H1 (cell line): ENCODE results near the gene KRTAP9-1. TPM values are rescaled to one million over a fixed set of nuclear protein-coding genes. Genes with fewer than 3 reads are reported as not detected.

Experiments used
- CTCF ChIA-PET: fragments of 300-600 bp; sonication (Branson Sonifier 250); formaldehyde crosslinking; loops from one replicate; lab custom pipeline; 2021; ENCODE audit not compliant: partially characterized antibody; lab: Charles Lee
- POLR2A ChIA-PET: fragments of 300-600 bp; sonication (Branson Sonifier 250); formaldehyde crosslinking; loops from one replicate; lab custom pipeline; 2021; ENCODE audit warnings: inconsistent platforms; ENCODE audit not compliant: partially characterized antibody; lab: Charles Lee
- DNase-seq, 2 experiments: peaks; one replicate each; pipeline versions ENCODE4 v3.0.0 to v3.0.0-alpha.2; 2010 to 2022; ENCODE audit warnings: low spot score in 2 of 2, low read depth in 1 of 2, mixed read lengths in 1 of 2
- FAIRE-seq: peaks from 2 replicates; lab custom pipeline; 2011; peaks lifted over from hg19 to GRCh38; lab: Jason Lieb, UNC
- H2AFZ ChIP-seq: 2 replicates; pipeline ENCODE4 v1.8.1; 2012; ENCODE audit warnings: low read length, inconsistent platforms
- H2AK5ac ChIP-seq: 2 replicates; pipeline ENCODE4 v1.6.1; 2013; ENCODE audit warnings: low read depth, low read length
- H2BK120ac ChIP-seq: replicated peaks from 2 replicates; pipeline ENCODE3; 2013; ENCODE audit warnings: low read depth, low read length, inconsistent platforms
- H2BK12ac ChIP-seq: 2 replicates; pipeline ENCODE4 v1.6.1; 2013; ENCODE audit warnings: low read depth, low read length
- H2BK15ac ChIP-seq: 2 replicates; pipeline ENCODE4 v1.6.1; 2013; ENCODE audit warnings: low read length
- H2BK20ac ChIP-seq: 2 replicates; pipeline ENCODE4 v1.6.1; 2013; ENCODE audit warnings: low read length
- H2BK5ac ChIP-seq: 2 replicates; pipeline ENCODE4 v1.6.1; 2013; ENCODE audit warnings: low read depth, low read length
- H3K14ac ChIP-seq: 2 replicates; pipeline ENCODE4 v1.6.1; 2013; ENCODE audit warnings: inconsistent platforms; ENCODE audit not compliant: insufficient read length
- H3K18ac ChIP-seq: 2 replicates; pipeline ENCODE4 v1.6.1; 2013; ENCODE audit warnings: low read length; ENCODE audit errors: extremely low read depth
- H3K23ac ChIP-seq: 2 replicates; pipeline ENCODE4 v1.6.1; 2013; ENCODE audit warnings: inconsistent platforms; ENCODE audit not compliant: insufficient read length
- H3K23me2 ChIP-seq: 2 replicates; pipeline ENCODE4 v1.6.1; 2013; ENCODE audit warnings: low read depth, low read length
- H3K27ac ChIP-seq: 2 replicates; pipeline ENCODE4 v1.6.1; 2011; ENCODE audit warnings: low read depth, low read length, inconsistent platforms
- H3K27me3 ChIP-seq, 4 experiments: replicated peaks in 1 of 4; 1 replicate in 1 of 4; 2 replicates in 3 of 4; pipeline versions ENCODE4 v1.6.1 to v1.8.1; 2011 to 2013; ENCODE audit warnings: low read length in 3 of 4, mild to moderate bottlenecking in 3 of 4, inconsistent platforms in 2 of 4, mixed read lengths in 2 of 4, moderate library complexity in 1 of 4; ENCODE audit not compliant: control insufficient read depth in 3 of 4, insufficient read depth in 3 of 4; ENCODE audit errors: extremely low read depth in 1 of 4
- H3K36me3 ChIP-seq, 4 experiments: 2 replicates each; pipeline versions ENCODE4 v1.6.1 to v1.8.1; 2011 to 2013; ENCODE audit warnings: mild to moderate bottlenecking in 4 of 4, low read length in 3 of 4, moderate library complexity in 2 of 4, control low read depth in 1 of 4, inconsistent platforms in 1 of 4; ENCODE audit not compliant: insufficient read depth in 4 of 4, control insufficient read depth in 2 of 4
- H3K4ac ChIP-seq: replicated peaks from 2 replicates; pipeline ENCODE3; 2013; ENCODE audit warnings: low read length, low read depth, mixed read lengths, inconsistent platforms; ENCODE audit not compliant: insufficient read length
- H3K4me1 ChIP-seq, 4 experiments: replicated peaks in 1 of 4; 1 replicate in 1 of 4; 2 replicates in 3 of 4; pipeline versions ENCODE4 v1.6.1 to v1.8.1; 2011 to 2013; ENCODE audit warnings: low read length in 3 of 4, inconsistent platforms in 2 of 4, mixed read lengths in 1 of 4; ENCODE audit not compliant: insufficient read depth in 4 of 4, control insufficient read depth in 3 of 4
- H3K4me2 ChIP-seq, 2 experiments: 2 replicates each; pipeline versions ENCODE4 v1.6.1 to v1.8.1; 2011 to 2013; ENCODE audit warnings: low read depth in 2 of 2, low read length in 2 of 2, control low read depth in 1 of 2, inconsistent platforms in 1 of 2, mild to moderate bottlenecking in 1 of 2; ENCODE audit not compliant: insufficient read depth in 1 of 2
- H3K4me3 ChIP-seq, 4 experiments: fragments of 200-600, 300-600 bp in 1 of 4; sonication (generic), shearing (Covaris generic), sonication (Bioruptor Twin) in 1 of 4; 2 replicates each; pipeline versions ENCODE4 v1.5.1 to v1.8.1; 2011 to 2016; ENCODE audit warnings: low read length in 4 of 4, low read depth in 3 of 4, control low read depth in 2 of 4, inconsistent platforms in 2 of 4, mild to moderate bottlenecking in 2 of 4, mixed read lengths in 1 of 4, moderate library complexity in 1 of 4; ENCODE audit not compliant: insufficient read depth in 2 of 4; ENCODE audit errors: extremely low read depth in 1 of 4
- H3K56ac ChIP-seq: replicated peaks from 2 replicates; pipeline ENCODE3; 2013; ENCODE audit warnings: low read depth, mild to moderate bottlenecking, mixed read lengths, low read length, inconsistent platforms; ENCODE audit not compliant: insufficient read length
- H3K79me1 ChIP-seq: 2 replicates; pipeline ENCODE4 v1.6.1; 2013; ENCODE audit warnings: low read depth, low read length, control low read depth
- H3K79me2 ChIP-seq, 2 experiments: 2 replicates each; pipeline versions ENCODE4 v1.6.1 to v1.8.1; 2012 to 2013; ENCODE audit warnings: low read length in 2 of 2, mild to moderate bottlenecking in 2 of 2, inconsistent platforms in 1 of 2; ENCODE audit not compliant: insufficient read depth in 2 of 2, control insufficient read depth in 1 of 2
- H3K9ac ChIP-seq, 4 experiments: replicated peaks in 1 of 4; 1 replicate in 1 of 4; 2 replicates in 3 of 4; pipeline versions ENCODE4 v1.6.1 to v1.8.1; 2011 to 2013; ENCODE audit warnings: low read depth in 3 of 4, low read length in 3 of 4, control low read depth in 2 of 4, mild to moderate bottlenecking in 2 of 4, moderate library complexity in 2 of 4, inconsistent platforms in 1 of 4; ENCODE audit errors: extremely low read depth in 1 of 4
- H3K9me3 ChIP-seq, 2 experiments: 2 replicates each; pipeline versions ENCODE4 v1.6.1 to v1.8.1; 2012 to 2013; ENCODE audit warnings: mild to moderate bottlenecking in 2 of 2, moderate library complexity in 2 of 2, control low read depth in 1 of 2, inconsistent platforms in 1 of 2, low read depth in 1 of 2, low read length in 1 of 2, mixed read lengths in 1 of 2; ENCODE audit not compliant: insufficient read depth in 2 of 2
- H4K20me1 ChIP-seq, 2 experiments: replicated peaks in 1 of 2; 2 replicates each; pipeline versions ENCODE3 to v1.8.1; 2011 to 2013; ENCODE audit warnings: inconsistent platforms in 2 of 2, low read length in 2 of 2, mild to moderate bottlenecking in 1 of 2; ENCODE audit not compliant: insufficient read depth in 2 of 2, control insufficient read depth in 1 of 2
- H4K5ac ChIP-seq: 2 replicates; pipeline ENCODE4 v1.6.1; 2013; ENCODE audit warnings: low read length, low read depth, mixed read lengths, inconsistent platforms; ENCODE audit not compliant: insufficient read length
- H4K8ac ChIP-seq: 2 replicates; pipeline ENCODE4 v1.8.0; 2013; ENCODE audit warnings: mild to moderate bottlenecking, moderate library complexity, low read length, inconsistent platforms; ENCODE audit not compliant: insufficient read depth; ENCODE audit errors: extremely low read depth
- H4K91ac ChIP-seq: replicated peaks from 2 replicates; pipeline ENCODE3; 2013; ENCODE audit warnings: low read length, mixed read lengths, inconsistent platforms; ENCODE audit not compliant: insufficient read length
- CBX8 ChIP-seq: fragments of 300-800, 300-1000 bp; sonication (generic); IDR thresholded peaks from 2 replicates; pipeline ENCODE4 v1.7.1; 2016; ENCODE audit warnings: low read depth, low read length, borderline replicate concordance
- CEBPB ChIP-seq: IDR thresholded peaks from 2 replicates; pipeline ENCODE4 v1.6.1; 2012; ENCODE audit warnings: low read depth, low read length
- CHD1 ChIP-seq: IDR thresholded peaks from 2 replicates; pipeline ENCODE4 v1.6.1; 2012; ENCODE audit warnings: low read depth, low read length, improper control_type of control experiment
- EGR1 ChIP-seq: IDR thresholded peaks from 2 replicates; pipeline ENCODE4 v1.6.1; 2011; ENCODE audit warnings: low read depth, low read length, borderline replicate concordance
- EZH2 ChIP-seq: fragments of 200-600 bp; sonication (generic); IDR thresholded peaks from 2 replicates; pipeline ENCODE4 v1.7.1; 2012; ENCODE audit warnings: low read depth, mild to moderate bottlenecking, moderate library complexity, low read length, inconsistent platforms; ENCODE audit not compliant: severe bottlenecking
- FOSL1 ChIP-seq: IDR thresholded peaks from 2 replicates; pipeline ENCODE4 v1.6.1; 2011; ENCODE audit warnings: mild to moderate bottlenecking, low read depth, low read length, moderate library complexity; ENCODE audit not compliant: insufficient read depth
- JUN ChIP-seq: IDR thresholded peaks from 2 replicates; pipeline ENCODE4 v1.6.1; 2011; ENCODE audit warnings: low read depth, mild to moderate bottlenecking, improper control_type of control experiment, low read length
- JUND ChIP-seq: IDR thresholded peaks from 2 replicates; pipeline ENCODE4 v1.6.1; 2011; ENCODE audit warnings: mild to moderate bottlenecking, improper control_type of control experiment, low read length
- POLR2A ChIP-seq, 2 experiments: IDR thresholded peaks; 1 replicate in 1 of 2; 2 replicates in 1 of 2; pipeline ENCODE4 v1.6.1; 2011; ENCODE audit warnings: low read depth in 2 of 2, low read length in 2 of 2, mild to moderate bottlenecking in 2 of 2; ENCODE audit errors: control extremely low read depth in 1 of 2
- SIX5 ChIP-seq: IDR thresholded peaks from 2 replicates; pipeline ENCODE4 v1.6.1; 2011; ENCODE audit warnings: mild to moderate bottlenecking, low read depth, low read length
- TCF12 ChIP-seq: IDR thresholded peaks from 2 replicates; pipeline ENCODE4 v1.6.1; 2011; ENCODE audit warnings: low read depth, mild to moderate bottlenecking, low read length
- TEAD4 ChIP-seq: IDR thresholded peaks from 2 replicates; pipeline ENCODE4 v1.6.1; 2012; ENCODE audit warnings: low read depth, low read length, inconsistent platforms, mixed read lengths
- WGBS, 2 experiments: shearing (Covaris generic) in 1 of 2; methylation state at CpG; one replicate each; pipeline versions ENCODE4 v1.1.6 to v1.1.7; 2013 to 2015; ENCODE audit warnings: low lambda C conversion rate in 2 of 2, mixed read lengths in 2 of 2, inconsistent platforms in 1 of 2, low coverage in 1 of 2, missing lambda C conversion rate in 1 of 2; ENCODE audit not compliant: insufficient replicate concordance in 2 of 2, insufficient coverage in 1 of 2, insufficient read length in 1 of 2; ENCODE audit errors: extremely low coverage in 1 of 2, missing lambda C conversion rate in 1 of 2; 5-methylcytosine and 5-hydroxymethylcytosine counted together
- polyA plus RNA-seq, 7 experiments: library from polyadenylated mRNA; depleted of rRNA in 3 of 7; stranded (reverse) in 5 of 7; unstranded in 2 of 7; fragments of >200 nt in 5 of 7; fragments of 200-250 nt in 2 of 7; gene quantifications; 1 replicate in 5 of 7; 2 replicates in 1 of 7; 4 replicates in 1 of 7; pipeline versions ENCODE4 v1.2.1 to v1.2.3, GENCODE V29; 2011 to 2013; ENCODE audit warnings: missing spikeins in 2 of 7, mixed read lengths in 2 of 7
- total RNA-seq: library from RNA; stranded (reverse); fragmentation: NEBNext Ultra II Directional; extraction: Animal tissue kit (Norgen Biotek cat#: 25700); gene quantifications from 2 replicates; pipeline ENCODE4 v1.2.1, GENCODE V29; 2021
- TF ChIP-seq, protein P1 (sequence below), 3 experiments: IDR thresholded peaks; 1 replicate in 2 of 3; 2 replicates in 1 of 3; pipeline versions ENCODE4 v1.5.1 to v1.6.1; 2011; ENCODE audit warnings: low read length in 3 of 3, mild to moderate bottlenecking in 3 of 3, inconsistent platforms in 2 of 3, low read depth in 1 of 3, moderate library complexity in 1 of 3; ENCODE audit not compliant: insufficient read depth in 1 of 3; ENCODE audit errors: control extremely low read depth in 1 of 3

KRTAP9-1 gene
- total and polyA plus RNA-seq, 2 of the 8 experiments (the other 6 are each of a cell fraction or from before 2014, with no cell fraction given): not detected

DNA sequence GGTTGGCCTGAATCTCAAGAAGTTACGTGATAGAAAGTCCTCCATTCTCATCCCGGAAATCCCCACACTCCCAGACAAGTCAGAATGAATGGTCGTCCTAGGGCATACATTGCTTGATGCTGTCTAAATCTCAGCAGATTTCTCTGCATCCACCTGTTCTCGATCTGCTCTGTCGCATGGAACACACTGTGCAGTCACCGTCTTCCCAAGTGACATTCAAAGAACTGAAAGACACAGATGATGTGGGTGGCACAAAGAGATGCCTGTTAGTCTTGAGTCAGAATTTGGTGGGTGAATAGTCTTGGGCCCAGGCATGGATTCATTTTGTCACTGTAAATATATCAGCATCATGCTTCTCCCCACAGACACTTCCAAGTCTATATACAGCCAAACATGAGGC is 42.0 kb downstream of the KRTAP9-1 start:
- Histone ChIP-seq H3K4me3 (no peak overlapping the region), H3K9ac (no peak overlapping the region), H3K4me2 (no peak overlapping the region), H3K56ac (no peak overlapping the region), H3K9me3 (no peaks in the 10 kb centered on the region), H4K8ac (no peak overlapping the region), H2BK20ac (no peak overlapping the region), H4K20me1 (no peaks in the 10 kb centered on the region), H3K27me3 (no peaks in the 10 kb centered on the region), H2BK12ac (no peak overlapping the region), H3K27ac (no peak overlapping the region), H2AK5ac (no peak overlapping the region), H3K79me2 (no peaks in the 10 kb centered on the region), H2BK15ac (0 out of 2 replicates have a peak overlapping the region, but pooled peaks have one; percentile 12), H4K91ac (no peak overlapping the region), H3K79me1 (no peaks in the 10 kb centered on the region), H3K18ac (no peak overlapping the region), H3K23ac (no peak overlapping the region), H2BK5ac (no peak overlapping the region), H3K36me3 (no peaks in the 10 kb centered on the region), H2AFZ (no peak overlapping the region), H2BK120ac (no peak overlapping the region), H3K4me1 (no peaks in the 10 kb centered on the region; a peak in 1 of 7 replicates), H3K4ac (no peak overlapping the region), H3K14ac (no peak overlapping the region), H3K23me2 (no peaks in the 10 kb centered on the region), H4K5ac (no peak overlapping the region)
- CTCF ChIA-PET: no interaction called here
- POLR2A ChIA-PET: no interaction called here
- FAIRE-seq: no peak
- WGBS, 2 experiments: 95% methylated on average over 6 of the region's 6 CpGs; no CpG with 5 or more reads in 1 of the 2 experiments
- no peak for DNase-seq
- TF ChIP-seq CEBPB (no peak), TCF12 (no peak), EGR1 (no peak), POLR2A (IDR thresholded peaks at IDR 0.05; ENCODE audit: control extremely low read depth in 1 of 2, low read depth in 2 of 2, low read length in 2 of 2) (no peak), CHD1 (no peak), SIX5 (no peak), JUND (no peak), EZH2 (no peak), FOSL1 (no peak), CBX8 (no peak), TEAD4 (no peak), JUN (no peak)
- TF ChIP-seq, protein P1, sequence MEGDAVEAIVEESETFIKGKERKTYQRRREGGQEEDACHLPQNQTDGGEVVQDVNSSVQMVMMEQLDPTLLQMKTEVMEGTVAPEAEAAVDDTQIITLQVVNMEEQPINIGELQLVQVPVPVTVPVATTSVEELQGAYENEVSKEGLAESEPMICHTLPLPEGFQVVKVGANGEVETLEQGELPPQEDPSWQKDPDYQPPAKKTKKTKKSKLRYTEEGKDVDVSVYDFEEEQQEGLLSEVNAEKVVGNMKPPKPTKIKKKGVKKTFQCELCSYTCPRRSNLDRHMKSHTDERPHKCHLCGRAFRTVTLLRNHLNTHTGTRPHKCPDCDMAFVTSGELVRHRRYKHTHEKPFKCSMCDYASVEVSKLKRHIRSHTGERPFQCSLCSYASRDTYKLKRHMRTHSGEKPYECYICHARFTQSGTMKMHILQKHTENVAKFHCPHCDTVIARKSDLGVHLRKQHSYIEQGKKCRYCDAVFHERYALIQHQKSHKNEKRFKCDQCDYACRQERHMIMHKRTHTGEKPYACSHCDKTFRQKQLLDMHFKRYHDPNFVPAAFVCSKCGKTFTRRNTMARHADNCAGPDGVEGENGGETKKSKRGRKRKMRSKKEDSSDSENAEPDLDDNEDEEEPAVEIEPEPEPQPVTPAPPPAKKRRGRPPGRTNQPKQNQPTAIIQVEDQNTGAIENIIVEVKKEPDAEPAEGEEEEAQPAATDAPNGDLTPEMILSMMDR (IDR thresholded peaks at IDR 0.05; ENCODE audit: control extremely low read depth in 1 of 3, insufficient read depth in 1 of 3, low read depth in 1 of 3, low read length in 3 of 3): no peak
